Activated T-helper 9 cell treated with anti-CD3 and anti-CD28 coated beads, Interleukin-2, amount 50 U/mL, for 16 hours (primary cell): ENCODE results near the gene DYRK4.

Experiments
- DNase-seq: peaks from one replicate; pipeline ENCODE4 v3.0.0-alpha.2; 2020; ENCODE audit warnings: low read depth

DYRK4 gene

GRCh38 chr12:4564818-4565217 is 2.8 kb downstream of the DYRK4 start:
- DNase-seq, result no peak

- DNase-seq, result no peak
Measured at GRCh38 chr12:4566474-4566873, 4.5 kb downstream of the DYRK4 start.

- no peak for DNase-seq
Measured at GRCh38 chr12:4567073-4567881, 5.3 kb downstream of the DYRK4 start.

DNA sequence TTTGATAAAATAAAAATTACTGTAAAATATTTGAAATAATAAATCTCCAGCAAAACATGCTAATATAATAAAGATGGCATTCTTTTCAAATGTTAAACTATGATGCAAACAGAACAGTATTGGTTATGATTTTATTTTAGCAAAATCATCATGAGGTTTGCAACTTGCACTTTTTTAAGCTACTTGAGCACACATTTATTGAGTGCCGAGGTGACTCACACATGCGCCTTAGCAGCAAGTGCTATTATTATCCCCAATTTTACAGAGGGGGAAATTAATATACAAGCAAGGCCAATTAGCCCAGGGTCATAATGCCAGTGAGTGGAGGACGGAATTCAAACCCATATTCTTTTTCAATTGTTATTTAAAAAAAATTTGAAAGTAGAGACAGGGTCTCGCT is 7.3 kb downstream of the DYRK4 start:
- DNase-seq, result no peak

- DNase-seq, result no peak
Measured at GRCh38 chr12:4572680-4573079, 10.7 kb downstream of the DYRK4 start.

DNA sequence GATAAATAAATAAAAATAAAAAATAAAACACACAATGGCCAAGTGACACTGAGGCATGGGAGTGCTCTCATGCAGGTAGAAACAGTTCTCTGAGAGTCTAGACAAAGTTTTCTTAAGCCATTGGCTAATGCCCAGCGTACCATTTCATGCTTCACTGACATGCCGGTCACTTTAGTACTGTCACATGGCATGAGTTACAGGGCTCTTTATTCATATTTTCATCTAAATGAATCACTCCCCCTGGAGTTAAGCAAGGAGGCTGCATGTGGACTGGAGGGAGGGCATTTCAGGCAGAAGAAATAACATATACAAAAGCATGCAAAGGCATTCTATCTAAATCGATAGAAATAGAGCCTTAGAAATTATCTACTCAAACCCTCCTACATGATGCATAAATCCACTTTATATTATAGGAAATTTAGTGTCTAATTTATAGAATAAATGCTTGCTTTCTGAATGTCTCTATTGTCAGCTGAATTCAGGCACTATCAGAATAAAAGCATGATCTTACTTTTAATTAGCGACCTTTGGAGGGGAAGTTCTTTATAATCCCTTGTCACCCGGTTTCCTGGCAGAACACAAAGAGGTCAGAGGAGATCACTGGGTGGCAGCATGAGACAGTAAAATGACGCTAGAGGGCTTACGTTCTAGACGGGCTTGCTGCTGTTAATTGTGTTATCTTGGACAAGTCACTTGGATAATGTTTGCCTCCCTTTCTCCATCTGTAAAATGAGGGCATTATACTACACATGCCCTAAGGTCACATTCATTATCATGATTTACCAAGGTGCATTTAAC is 17.5 kb downstream of the DYRK4 start:
- DNase-seq, result no peak

GRCh38 chr12:4580281-4580688 is 18.3 kb downstream of the DYRK4 start:
- DNase-seq, result no peak

- DNase-seq, result no peak
Measured at GRCh38 chr12:4584281-4584680, 22.3 kb downstream of the DYRK4 start.

- no peak for DNase-seq
Measured at GRCh38 chr12:4584896-4585295, 22.9 kb downstream of the DYRK4 start.

DNA sequence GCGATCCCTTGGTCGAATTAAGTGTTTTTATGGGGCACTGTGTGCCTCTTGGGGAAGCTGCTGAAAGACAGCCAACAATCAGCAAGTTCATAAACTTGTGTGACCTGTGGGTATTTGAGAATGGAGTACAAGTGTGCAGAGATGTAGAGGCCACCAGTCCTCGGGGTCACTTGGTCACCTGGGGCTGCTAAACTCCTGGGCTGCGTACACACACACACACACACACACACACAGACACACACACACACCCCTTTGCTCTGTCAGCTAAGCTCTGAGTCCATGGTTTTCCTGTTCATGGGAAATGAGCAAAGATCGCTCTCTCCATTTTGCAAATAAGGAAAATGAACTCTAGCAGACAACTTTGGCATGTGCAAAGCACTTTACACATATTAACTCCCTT is 24.5 kb downstream of the DYRK4 start:
- no peak for DNase-seq

DNA sequence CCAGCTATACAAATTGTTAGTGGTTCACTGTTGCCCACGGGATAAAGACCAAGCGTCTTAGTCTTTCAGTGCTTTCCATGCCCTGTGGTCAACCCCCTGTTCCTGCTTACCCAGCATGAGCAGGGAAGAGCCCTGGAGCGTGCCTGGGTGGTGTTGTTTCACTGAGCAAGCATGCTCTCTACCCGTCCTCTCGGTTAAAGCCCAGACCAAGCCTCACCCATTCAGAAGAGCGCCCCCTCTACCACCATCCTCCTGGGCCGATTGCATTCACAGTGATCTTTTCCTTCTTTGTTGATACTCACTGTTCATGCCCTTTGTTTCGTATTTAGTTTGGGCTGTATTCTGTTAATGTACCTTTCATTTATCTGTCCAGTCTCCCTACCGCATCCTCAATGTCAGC is 25.1 kb downstream of the DYRK4 start:
- DNase-seq, result no peak

- DNase-seq, result no peak
Measured at GRCh38 chr12:4588916-4589315, 26.9 kb downstream of the DYRK4 start.

DNA sequence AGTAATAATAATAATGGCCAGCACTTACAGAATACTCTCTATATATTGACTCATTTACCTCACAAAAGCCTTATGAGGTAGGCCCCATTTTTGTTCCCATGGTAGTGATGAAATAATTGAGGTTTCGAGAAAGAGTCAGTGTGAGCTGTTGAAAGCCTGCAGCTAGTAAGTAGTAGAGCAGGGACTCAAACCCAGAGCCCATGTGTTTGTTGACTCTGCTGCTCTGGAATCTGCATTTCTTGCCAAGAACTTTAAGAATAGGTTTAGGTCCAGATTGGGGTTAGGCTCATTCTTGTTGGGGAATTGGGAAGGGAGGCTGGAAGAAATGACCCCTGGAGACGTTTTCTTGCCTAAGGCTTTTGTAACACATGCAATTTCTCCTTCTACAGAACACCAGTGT is 27.9 kb downstream of the DYRK4 start:
- no peak for DNase-seq

- no peak for DNase-seq
Measured at GRCh38 chr12:4591180-4591687, 29.2 kb downstream of the DYRK4 start.

DNA sequence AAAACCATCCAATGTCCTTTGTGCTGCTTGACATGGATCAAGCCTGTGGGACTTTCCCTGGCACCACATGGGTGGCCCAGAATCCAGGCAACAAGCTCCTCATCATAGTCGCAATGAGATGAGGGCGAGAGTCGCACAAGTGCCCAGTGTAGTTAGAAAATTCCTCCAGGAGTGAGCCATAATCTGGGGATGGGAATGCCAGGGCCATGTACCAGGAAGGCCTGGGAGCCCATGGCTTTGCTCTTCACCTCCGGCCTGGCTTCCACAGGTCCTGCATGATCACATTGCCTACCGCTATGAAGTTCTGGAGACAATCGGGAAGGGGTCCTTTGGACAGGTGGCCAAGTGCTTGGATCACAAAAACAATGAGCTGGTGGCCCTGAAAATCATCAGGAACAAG is 33.9 kb downstream of the DYRK4 start:
- DNase-seq, result no peak

DNA sequence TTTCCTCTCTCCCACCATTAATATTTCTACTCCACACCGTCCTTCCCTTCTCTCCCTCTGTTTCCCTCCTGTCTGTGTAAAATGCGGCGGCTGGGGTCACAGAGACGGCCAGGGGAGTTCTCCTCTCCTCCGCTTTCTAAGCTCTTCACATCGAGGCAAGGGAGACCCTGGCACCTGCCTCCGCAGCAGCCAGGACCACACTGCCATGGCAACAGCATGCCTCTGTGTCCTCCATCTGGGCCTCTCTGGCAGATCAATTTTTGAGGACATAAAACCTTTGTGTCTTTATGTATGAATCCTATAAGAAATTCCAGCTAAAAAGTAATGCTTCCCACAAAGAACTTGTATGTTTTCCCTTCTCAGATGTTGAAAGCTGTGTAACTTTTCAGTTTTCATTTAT is 41.4 kb downstream of the DYRK4 start:
- DNase-seq, result no peak

DNA sequence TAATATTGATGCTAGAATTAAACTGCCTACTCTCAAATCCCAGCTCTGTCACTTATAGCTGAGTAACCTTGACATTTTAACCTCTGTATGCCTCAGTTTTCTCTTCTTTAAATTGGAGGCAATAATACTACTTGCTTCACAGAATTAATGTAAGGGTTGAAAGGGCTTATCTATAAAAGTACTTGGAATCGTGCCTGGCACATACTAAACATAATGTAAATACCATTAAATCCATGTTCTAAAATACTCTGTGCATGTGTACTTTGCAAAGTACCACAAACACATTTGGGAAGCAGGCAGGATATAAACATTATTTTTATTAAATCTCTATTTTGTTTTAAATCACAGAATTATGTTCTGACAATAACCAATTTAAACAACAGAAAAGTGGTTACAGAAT is 41.9 kb downstream of the DYRK4 start:
- no peak for DNase-seq

DNA sequence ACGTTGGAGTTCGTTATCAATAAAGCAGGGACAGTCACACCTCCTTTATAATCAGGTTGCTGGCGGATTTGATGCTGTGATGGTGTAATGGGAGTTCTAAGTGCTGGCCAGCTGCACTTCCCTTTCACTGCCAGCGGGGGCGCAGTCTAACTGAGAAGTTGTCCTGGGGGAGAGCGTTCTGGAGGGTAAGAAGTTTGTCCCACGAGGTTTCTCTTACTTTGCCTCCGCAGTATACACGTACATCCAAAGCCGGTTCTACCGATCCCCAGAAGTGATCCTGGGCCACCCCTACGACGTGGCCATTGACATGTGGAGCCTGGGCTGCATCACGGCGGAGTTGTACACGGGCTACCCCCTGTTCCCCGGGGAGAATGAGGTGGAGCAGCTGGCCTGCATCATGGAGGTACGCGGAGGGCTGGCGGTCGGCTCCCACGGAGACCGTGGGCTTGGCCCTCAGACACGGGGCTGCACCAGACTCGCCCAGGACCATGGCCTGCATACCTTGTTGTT is 42.7 kb downstream of the DYRK4 start:
- peak; percentile 57 for DNase-seq

GRCh38 chr12:4607056-4607455 is 45.0 kb downstream of the DYRK4 start:
- no peak for DNase-seq

- no peak for DNase-seq
Measured at GRCh38 chr12:4609071-4609470, 47.1 kb downstream of the DYRK4 start.

GRCh38 chr12:4610481-4610880 is 48.5 kb downstream of the DYRK4 start:
- no peak for DNase-seq

DNA sequence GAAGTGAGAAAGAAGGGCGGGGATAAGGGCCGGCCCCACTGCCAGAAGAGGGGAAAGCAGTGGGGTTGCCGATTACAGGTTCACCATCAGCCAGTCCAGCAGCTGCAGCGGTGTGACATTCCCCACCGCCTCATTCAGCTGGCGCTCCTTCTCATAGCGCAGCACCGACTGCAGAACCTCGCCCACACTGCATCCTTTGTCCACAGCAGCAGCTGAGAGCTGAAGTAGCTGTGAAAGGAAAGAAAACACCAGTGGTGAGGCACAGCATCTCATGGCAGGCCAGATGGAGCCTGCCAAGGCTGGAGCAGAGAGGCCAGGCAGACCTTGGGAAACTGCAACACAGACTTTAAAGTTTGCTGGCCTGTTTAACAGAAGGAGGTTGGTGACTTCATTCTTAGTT is 53.7 kb downstream of the DYRK4 start:
- DNase-seq, result no peak

GRCh38 chr12:4621511-4621910 is 59.5 kb downstream of the DYRK4 start:
- DNase-seq, result no peak
